Activated T-helper 1 cell treated with anti-CD3 and anti-CD28 coated beads, Interleukin-2, amount 50 U/mL, for 16 hours (primary cell): ENCODE data around the gene NR3C1.
"Not testable (repeated sequence)": the region's sequence is repeated elsewhere in the genome, so short reads cannot be mapped to it uniquely, and the experiment has no call there.

Source experiments
- DNase-seq, 2 donors: peaks; one replicate each; pipeline ENCODE4 v3.0.0-alpha.2; 2020; ENCODE audit warnings: low read depth in 1 of 2, low spot score in 1 of 2

Gene NR3C1

GRCh38 chr5:143340891-143341685 is 62.4 kb downstream of the NR3C1 start:
- no peak for DNase-seq

GRCh38 chr5:143338658-143339366 is 64.7 kb downstream of the NR3C1 start:
- no peak for DNase-seq

- no peak for DNase-seq
These were observed 65.5 kb downstream of the NR3C1 start for GRCh38 chr5:143337946-143338345.

- no peak for DNase-seq
These were observed 67.0 kb downstream of the NR3C1 start for GRCh38 chr5:143336485-143336884.

GRCh38 chr5:143334903-143335302 is 68.6 kb downstream of the NR3C1 start:
- no peak for DNase-seq

- DNase-seq, result not testable (repeated sequence)
These were observed 69.1 kb downstream of the NR3C1 start for GRCh38 chr5:143334380-143334779.

- no peak for DNase-seq
These were observed 71.5 kb downstream of the NR3C1 start for GRCh38 chr5:143331956-143332355.

- no peak for DNase-seq
These were observed 73.6 kb downstream of the NR3C1 start for GRCh38 chr5:143329843-143330242.

GRCh38 chr5:143328589-143329220 is 74.8 kb downstream of the NR3C1 start:
- no peak for DNase-seq

- DNase-seq, result not testable (repeated sequence)
These were observed 78.4 kb downstream of the NR3C1 start for GRCh38 chr5:143325086-143325485.

GRCh38 chr5:143322931-143323630 is 80.4 kb downstream of the NR3C1 start:
- not testable (repeated sequence) for DNase-seq

GRCh38 chr5:143322176-143322575 is 81.3 kb downstream of the NR3C1 start:
- no peak for DNase-seq

GRCh38 chr5:143319437-143320227 is 83.9 kb downstream of the NR3C1 start:
- DNase-seq, result no peak

GRCh38 chr5:143318833-143319232 is 84.7 kb downstream of the NR3C1 start:
- DNase-seq, result no peak

- DNase-seq, result no peak
These were observed 85.2 kb downstream of the NR3C1 start for GRCh38 chr5:143318270-143318669.

- no peak for DNase-seq
These were observed 86.4 kb downstream of the NR3C1 start for GRCh38 chr5:143316844-143317631.

GRCh38 chr5:143316337-143316736 is 87.1 kb downstream of the NR3C1 start:
- no peak for DNase-seq

- no peak for DNase-seq
These were observed 87.6 kb downstream of the NR3C1 start for GRCh38 chr5:143315929-143316328.

GRCh38 chr5:143315214-143315613 is 88.3 kb downstream of the NR3C1 start:
- DNase-seq, result no peak

GRCh38 chr5:143314659-143315058 is 88.8 kb downstream of the NR3C1 start:
- DNase-seq, result no peak
